Kasumi-1 (cell line): ENCODE results near the gene RAC3.
"Not testable (repeated sequence)": the region's sequence is repeated elsewhere in the genome, so short reads cannot be mapped to it uniquely, and the experiment has no call there.

Source experiments
- DNase-seq, 2 experiments: peaks; one replicate each; lab custom pipeline; 2025; lab: John Stamatoyannopoulos, UW

RAC3 gene

DNA sequence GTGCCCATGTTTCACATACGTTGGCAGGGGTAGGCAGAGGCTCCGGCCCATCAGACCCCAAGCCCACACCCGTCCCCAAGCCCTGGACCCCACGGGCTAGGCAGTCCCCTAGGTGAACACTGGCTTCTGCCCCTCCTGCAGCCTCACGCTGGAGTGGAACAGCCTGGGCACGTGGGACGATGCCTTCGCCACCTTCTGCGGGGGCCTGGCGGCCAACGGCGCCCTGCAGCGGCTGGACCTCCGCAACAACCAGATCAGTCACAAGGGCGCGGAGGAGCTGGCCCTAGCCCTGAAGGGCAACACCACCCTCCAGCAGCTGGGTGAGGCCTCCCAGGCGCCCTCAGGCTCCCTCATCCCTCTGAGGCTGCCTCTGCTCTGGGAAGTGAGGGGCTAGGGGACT, 6.6 kb upstream of the RAC3 start:
- no peak for DNase-seq

- DNase-seq, result no peak
Observed at GRCh38 chr17:82025401-82026107, 5.9 kb upstream of the RAC3 start.

- no peak for DNase-seq
Observed at GRCh38 chr17:82028246-82028645, 3.2 kb upstream of the RAC3 start.

GRCh38 chr17:82028966-82029365, 2.5 kb upstream of the RAC3 start:
- no peak for DNase-seq

DNA sequence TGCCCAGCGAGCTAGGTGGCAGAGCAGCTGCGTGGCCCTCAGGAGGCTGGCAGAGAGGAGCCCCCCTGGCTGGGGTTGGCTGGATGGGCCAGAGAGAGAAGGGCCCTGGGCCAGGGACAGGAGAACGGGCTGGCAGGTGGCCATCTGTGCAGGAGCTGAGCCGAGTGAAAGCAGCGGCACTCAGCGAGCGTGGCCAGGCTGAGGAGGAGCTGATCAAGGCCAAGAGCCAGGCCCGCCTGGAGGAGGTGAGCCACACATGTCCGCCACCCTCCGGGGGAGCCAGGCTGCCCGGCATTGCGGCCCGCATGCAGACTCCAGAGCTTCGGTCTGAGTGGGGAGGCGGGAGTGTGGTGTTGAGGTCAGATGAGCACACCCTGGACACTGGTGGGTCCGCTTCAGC, 2.1 kb upstream of the RAC3 start:
- no peak for DNase-seq

DNA sequence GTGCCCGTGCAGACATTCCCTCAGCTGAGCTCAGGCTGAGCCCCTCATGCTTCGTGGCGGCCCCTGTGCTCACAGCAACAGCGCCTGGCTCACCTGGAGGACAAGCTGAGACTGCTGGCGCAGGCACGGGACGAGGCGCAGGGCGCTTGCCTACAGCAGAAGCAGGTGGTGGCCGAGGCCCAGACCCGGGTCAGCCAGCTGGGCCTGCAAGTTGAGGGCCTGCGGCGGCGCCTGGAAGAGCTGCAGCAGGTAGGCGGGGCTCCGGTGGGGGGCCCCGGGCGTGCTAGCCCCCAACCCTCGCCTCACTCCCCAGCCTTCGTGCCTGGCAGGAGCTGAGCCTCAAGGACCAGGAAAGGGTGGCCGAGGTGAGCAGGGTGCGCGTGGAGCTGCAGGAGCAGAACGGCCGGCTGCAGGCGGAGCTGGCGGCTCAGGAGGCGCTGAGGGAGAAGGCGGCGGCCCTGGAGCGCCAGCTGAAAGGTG, 1.4 kb upstream of the RAC3 start:
- peak in 1 of 2 experiments; percentile 55 for DNase-seq

- peak; percentile 87 to 88 for DNase-seq
Observed at GRCh38 chr17:82030470-82031302, 792 bp upstream of the RAC3 start.

DNA sequence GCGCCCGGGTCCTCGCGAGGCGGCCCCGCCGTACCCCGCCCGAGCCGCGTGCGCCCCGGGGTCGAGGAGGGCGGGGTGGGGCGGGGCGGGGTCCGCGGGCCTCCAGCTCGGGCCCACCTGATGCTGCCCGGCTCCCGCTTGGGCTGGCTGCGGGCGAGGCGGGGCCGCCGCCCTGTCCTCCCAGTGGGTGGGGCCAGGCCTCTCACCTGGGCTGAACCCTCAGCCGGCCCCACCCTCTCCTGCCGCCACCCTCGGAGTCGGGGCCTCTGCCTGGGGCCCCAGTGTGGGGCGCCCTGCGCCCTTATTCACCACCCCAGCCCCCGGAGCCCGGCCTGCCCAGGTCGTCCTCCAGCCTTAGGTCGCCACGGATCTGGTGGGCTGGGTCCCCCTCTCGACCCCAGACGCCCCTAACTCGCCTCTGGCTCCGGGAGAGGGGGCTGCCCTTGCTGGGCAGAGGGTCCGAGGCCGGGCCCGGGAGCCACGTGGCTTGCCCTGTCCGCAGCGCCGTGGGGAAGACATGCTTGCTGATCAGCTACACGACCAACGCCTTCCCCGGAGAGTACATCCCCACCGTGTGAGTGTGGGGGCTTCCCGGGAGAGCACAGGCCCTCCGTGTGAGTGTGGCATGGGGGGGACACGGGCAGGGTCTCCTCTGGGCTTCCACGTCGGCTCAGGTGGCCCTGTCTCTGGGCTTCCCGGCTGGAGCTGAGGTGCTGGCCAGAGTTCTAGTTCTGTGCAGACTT, 578 bp downstream of the RAC3 start:
- DNase-seq, result no peak

DNA sequence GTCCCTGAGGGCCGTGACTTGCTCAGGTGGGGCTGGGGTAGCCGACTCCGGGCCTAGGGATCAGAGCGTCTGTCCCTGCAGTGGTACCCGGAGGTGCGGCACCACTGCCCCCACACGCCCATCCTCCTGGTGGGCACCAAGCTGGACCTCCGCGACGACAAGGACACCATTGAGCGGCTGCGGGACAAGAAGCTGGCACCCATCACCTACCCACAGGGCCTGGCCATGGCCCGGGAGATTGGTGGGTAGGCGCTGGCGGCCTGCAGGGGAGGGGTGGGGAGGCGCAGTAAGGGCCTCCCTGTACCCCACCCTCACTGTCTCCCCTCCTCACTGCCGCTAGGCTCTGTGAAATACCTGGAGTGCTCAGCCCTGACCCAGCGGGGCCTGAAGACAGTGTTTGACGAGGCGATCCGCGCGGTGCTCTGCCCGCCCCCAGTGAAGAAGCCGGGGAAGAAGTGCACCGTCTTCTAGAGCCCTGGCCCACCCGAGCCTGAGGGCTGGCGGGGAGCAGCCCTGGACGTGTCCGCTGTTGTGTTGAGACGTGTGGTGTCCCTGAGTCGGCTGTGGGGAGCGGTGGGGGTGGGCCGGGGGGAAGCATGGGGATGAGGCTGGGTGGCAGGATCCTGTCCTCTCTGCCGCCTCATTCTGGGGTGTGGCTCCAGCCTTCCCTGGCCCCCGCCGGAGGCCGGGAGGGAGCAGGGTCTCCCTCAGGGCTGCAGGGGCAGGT, 2.0 kb downstream of the RAC3 start:
- DNase-seq, result no peak

- DNase-seq, result no peak
Observed at GRCh38 chr17:82034371-82035011, 3.0 kb downstream of the RAC3 start.

GRCh38 chr17:82035488-82035887, 4.0 kb downstream of the RAC3 start:
- no peak for DNase-seq

- DNase-seq, result no peak
Observed at GRCh38 chr17:82035956-82036633, 4.6 kb downstream of the RAC3 start.

DNA sequence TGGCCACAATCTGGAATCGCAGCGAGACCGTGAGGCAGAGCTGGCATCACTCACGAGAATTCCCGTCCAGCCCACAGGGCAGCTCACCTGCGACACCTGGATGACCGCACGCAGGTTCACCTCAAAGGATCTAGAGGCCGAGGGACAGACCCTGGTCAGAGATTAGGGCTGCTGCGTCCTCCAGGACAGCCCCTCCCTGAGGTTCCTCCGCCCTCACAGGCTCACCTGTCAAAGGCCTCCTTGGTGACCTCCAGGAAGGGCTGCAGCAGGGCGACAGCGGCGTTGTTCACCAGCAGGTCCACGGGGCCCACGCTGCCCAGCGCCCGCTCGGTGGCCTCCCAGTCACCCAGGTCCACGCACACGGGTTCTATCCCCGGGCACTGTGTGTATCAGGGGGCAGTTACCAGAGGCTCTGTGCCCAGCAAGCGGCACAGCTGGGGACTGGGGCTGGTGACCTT, 5.2 kb downstream of the RAC3 start:
- DNase-seq, result no peak

DNA sequence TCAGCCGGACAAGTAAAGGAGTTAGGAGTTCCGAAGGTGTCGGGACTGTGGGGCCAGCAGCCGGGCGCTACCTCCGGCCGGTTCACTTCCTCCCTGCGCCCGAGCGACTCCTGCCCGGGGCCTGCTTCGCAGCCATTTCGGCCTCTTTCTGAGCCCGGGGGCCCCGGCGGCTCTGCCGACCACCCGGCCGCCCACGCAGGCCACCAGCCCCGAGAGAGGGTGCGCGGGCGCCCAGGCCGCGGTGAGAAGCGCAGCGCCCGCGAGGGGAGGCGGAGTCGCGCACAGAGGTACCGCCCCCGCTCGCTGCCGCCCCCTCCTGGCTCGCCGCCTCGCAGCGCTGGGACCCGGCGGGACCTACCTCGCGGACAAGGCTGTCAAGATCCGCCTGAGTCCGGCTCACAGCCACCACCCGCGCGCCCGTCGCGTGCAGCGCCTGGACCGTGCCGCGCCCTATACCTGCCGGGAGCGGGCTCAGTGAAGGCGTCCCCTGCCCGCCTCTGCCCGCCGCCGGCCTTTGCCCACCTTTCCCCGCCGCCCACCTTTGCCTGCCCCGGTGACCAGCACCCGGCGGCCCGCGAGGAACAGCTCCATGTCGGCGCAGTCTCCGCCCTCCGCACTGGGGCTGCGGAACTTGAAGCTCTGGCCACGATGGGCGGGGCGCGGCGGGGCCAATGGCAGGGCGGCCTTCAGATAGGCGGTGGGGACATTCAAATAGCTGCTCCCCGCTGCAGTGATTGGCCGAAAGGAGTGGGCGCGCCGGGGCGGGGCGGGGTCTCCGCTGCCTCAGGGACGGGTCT, 5.8 kb downstream of the RAC3 start, which contains the start of gene DCXR:
Gene DCXR (minus strand): TSS at position 606 of the 797 bp plus-strand sequence. CDS start 15 bp downstream, at position 591.
- DNase-seq, result peak; percentile 98 to 99

DNA sequence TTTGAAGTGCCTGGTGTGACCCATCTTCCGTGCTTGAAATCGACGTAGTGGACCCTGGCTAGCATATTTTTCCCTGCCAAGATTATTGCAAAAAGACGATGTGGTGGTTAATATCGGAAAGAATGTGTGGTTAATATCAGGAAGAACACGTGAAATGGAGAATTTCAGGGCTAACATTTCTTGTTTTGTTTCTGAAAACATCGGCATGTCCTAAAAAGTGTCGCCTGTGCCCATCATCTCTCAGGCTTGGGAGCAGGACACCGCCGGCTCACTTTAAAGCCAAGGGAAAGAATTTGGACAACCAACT, 6.4 kb downstream of the RAC3 start:
- no peak for DNase-seq

GRCh38 chr17:82038796-82039409, 7.4 kb downstream of the RAC3 start:
- not testable (repeated sequence) for DNase-seq

DNA sequence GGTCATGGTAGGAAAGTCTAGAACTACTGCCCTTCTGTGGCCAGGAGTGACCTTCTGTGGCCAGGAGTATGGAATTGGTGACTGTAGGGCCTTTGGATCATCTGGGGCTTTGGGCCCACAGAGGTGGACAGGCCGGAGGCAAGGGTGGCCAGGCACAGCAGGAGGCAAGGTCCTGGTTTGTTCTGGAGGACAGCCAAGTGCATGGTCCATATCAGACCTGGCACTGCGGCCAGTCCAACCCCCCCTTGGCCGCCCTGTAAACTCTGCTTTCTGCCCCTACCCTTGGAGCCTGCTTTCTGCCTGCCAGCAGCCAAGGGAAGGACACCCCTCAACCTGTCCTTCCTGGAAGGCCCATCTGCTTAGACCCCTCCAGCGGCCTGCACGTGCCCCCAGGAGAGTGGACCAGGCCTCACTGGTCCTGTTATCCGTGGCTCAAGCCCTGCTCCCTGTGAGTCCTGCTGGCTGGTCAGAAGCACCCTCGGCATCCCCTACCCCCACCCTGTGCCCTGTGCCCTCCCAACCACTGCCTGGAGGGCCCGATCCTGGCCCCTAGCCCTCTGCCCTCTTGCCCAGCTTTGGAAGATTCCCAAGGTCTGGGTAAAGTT, 8.3 kb downstream of the RAC3 start:
- no peak for DNase-seq

DNA sequence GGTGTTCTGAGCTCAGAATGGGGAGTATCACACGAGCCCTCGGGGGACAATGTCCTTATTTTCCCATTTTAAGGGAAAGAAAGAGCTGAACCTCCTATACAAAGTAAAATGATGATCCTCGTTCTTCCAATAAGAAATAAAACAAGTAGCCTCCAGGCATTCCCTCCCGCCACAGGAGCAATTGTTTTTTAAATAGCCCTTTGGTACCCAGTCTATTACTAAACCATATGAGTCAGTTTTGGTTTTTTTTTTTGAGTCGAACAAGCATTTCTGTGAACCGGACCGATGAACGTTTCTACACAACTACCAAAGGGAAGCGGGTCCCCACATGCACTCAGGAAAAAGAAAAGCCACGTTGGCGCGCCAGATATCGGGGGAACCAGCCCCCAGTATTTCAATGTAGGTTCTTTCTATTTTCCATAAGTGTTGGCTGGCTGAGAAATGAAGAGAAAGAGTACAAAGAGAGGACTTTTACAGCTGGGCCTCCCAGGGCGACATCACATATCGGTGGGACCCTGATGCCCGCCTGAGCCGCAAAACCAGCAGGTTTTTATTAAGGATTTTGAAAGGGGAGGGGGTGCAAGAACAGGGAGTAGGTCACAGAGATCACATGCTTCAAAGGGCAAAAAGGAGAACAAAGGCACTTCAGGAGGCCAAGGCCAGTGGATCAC, 9.8 kb downstream of the RAC3 start:
- DNase-seq, result no peak
